Measurements from ENCODE around the gene BORCS6. TPM values are rescaled to one million over a fixed set of nuclear protein-coding genes. Genes with fewer than 3 reads are reported as not detected.

The BORCS6 gene
- total and polyA plus RNA-seq, 9 of the 15 experiments (the other 6 are each of a cell fraction or from before 2014, with no cell fraction given), result 0.01 to 7.4 (median 2.3) TPM

DNA sequence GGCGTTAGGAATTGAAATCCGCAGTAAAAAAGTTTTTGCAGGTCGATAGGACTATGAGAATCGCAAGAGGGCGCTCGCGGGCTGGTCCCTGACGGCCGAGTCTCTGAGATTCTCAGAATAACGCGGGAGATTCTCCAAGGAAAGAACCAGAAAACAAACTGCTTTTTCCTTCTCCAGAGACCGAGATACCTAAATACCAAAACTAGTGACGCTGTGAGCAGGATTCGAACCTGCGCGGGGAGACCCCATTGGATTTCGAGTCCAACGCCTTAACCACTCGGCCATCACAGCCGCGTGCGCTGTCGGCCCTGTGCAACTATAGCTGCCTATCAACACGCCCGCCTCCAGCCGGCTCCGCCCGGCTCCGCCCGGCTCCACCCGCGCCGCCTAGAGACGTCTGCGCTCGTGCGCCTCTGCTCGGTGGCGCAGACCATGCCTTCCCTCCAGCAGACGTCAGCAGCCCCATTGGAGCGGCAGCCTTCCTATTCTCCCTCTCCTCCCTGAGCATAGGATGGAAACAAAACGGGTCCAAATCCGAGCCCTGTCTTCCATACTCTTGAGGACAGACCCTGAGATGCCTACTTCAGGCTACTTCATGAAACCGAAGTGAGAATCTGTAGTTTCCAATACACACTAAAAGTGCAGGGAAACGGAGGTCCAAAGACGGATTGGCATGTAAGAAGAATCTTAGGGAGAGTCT is 51.2 kb downstream of the BORCS6 start (continued):
- TF ChIP-seq KDM4B (IDR thresholded peaks at IDR 0.05; ENCODE audit: borderline replicate concordance in 2 of 2, low read depth in 1 of 2) (0 out of 4 replicates have a peak, but pooled peaks of 1 of the 2 experiments have one; percentile 41), EGR1 (conservative IDR thresholded peaks at IDR 0.05) (peak; percentile 40; the same call in 1 of the 2 replicates), RFX1 (IDR thresholded peaks at IDR 0.05) (no peak), ILF3 (IDR thresholded peaks at IDR 0.05; ENCODE audit: borderline replicate concordance) (no peak), STAG1 (CRISPR knock-in tag; IDR thresholded peaks at IDR 0.05; ENCODE audit: borderline replicate concordance) (no peak), SMAD3 (CRISPR knock-in tag; conservative IDR thresholded peaks at IDR 0.05) (no peak), ZSCAN29 (IDR thresholded peaks at IDR 0.05) (peak; percentile 17; the same call in 1 of the 2 replicates), BMI1 (IDR thresholded peaks at IDR 0.05; ENCODE audit: low read length) (no peak), ZFP1 (CRISPR knock-in tag; IDR thresholded peaks at IDR 0.05) (no peak), HMG20B (CRISPR knock-in tag; IDR thresholded peaks at IDR 0.05) (no peak), SP1 (CRISPR knock-in tag; IDR thresholded peaks at IDR 0.05) (peak; percentile 88), CAMTA2 (CRISPR knock-in tag; conservative IDR thresholded peaks at IDR 0.05) (no peak), MCM3 (IDR thresholded peaks at IDR 0.05) (no peak), SMAD1 (IDR thresholded peaks at IDR 0.05; ENCODE audit: low read depth, low read length, partially characterized antibody) (no peak), NCOA4 (IDR thresholded peaks at IDR 0.05; ENCODE audit: partially characterized antibody) (no peak), SREBF1 (IDR thresholded peaks at IDR 0.05; ENCODE audit: borderline replicate concordance, low read depth, low read length) (no peak), HDAC2 (IDR thresholded peaks at IDR 0.05) (no peak), ZBED1 (IDR thresholded peaks at IDR 0.05) (peak; percentile 69; the same call in 1 of the 2 replicates), ZNF174 (CRISPR knock-in tag; IDR thresholded peaks at IDR 0.05) (no peak)
- TF ChIP-seq, protein P1, sequence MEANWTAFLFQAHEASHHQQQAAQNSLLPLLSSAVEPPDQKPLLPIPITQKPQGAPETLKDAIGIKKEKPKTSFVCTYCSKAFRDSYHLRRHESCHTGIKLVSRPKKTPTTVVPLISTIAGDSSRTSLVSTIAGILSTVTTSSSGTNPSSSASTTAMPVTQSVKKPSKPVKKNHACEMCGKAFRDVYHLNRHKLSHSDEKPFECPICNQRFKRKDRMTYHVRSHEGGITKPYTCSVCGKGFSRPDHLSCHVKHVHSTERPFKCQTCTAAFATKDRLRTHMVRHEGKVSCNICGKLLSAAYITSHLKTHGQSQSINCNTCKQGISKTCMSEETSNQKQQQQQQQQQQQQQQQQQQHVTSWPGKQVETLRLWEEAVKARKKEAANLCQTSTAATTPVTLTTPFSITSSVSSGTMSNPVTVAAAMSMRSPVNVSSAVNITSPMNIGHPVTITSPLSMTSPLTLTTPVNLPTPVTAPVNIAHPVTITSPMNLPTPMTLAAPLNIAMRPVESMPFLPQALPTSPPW (CRISPR knock-in tag; IDR thresholded peaks at IDR 0.05), result no peak; the same call in 1 of the 2 replicates
- TF ChIP-seq, protein P2, sequence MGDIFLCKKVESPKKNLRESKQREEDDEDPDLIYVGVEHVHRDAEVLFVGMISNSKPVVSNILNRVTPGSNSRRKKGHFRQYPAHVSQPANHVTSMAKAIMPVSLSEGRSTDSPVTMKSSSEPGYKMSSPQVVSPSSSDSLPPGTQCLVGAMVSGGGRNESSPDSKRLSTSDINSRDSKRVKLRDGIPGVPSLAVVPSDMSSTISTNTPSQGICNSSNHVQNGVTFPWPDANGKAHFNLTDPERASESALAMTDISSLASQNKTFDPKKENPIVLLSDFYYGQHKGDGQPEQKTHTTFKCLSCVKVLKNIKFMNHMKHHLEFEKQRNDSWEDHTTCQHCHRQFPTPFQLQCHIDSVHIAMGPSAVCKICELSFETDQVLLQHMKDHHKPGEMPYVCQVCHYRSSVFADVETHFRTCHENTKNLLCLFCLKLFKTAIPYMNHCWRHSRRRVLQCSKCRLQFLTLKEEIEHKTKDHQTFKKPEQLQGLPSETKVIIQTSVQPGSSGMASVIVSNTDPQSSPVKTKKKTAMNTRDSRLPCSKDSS (IDR thresholded peaks at IDR 0.05; ENCODE audit: low read depth, partially characterized antibody), result no peak
- TF ChIP-seq, protein P3, sequence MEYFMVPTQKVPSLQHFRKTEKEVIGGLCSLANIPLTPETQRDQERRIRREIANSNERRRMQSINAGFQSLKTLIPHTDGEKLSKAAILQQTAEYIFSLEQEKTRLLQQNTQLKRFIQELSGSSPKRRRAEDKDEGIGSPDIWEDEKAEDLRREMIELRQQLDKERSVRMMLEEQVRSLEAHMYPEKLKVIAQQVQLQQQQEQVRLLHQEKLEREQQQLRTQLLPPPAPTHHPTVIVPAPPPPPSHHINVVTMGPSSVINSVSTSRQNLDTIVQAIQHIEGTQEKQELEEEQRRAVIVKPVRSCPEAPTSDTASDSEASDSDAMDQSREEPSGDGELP (CRISPR knock-in tag; IDR thresholded peaks at IDR 0.05; ENCODE audit: borderline replicate concordance), result peak; percentile 78
- TF ChIP-seq, protein P4, sequence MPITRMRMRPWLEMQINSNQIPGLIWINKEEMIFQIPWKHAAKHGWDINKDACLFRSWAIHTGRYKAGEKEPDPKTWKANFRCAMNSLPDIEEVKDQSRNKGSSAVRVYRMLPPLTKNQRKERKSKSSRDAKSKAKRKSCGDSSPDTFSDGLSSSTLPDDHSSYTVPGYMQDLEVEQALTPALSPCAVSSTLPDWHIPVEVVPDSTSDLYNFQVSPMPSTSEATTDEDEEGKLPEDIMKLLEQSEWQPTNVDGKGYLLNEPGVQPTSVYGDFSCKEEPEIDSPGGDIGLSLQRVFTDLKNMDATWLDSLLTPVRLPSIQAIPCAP (CRISPR knock-in tag; IDR thresholded peaks at IDR 0.05; ENCODE audit: borderline replicate concordance), result peak; percentile 34; the same call in 1 of the 2 replicates
- TF ChIP-seq, protein P5, sequence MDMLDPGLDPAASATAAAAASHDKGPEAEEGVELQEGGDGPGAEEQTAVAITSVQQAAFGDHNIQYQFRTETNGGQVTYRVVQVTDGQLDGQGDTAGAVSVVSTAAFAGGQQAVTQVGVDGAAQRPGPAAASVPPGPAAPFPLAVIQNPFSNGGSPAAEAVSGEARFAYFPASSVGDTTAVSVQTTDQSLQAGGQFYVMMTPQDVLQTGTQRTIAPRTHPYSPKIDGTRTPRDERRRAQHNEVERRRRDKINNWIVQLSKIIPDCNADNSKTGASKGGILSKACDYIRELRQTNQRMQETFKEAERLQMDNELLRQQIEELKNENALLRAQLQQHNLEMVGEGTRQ (CRISPR knock-in tag; IDR thresholded peaks at IDR 0.05), result no peak
